ENCODE results near the gene KMT5C. TPM values are rescaled to one million over a fixed set of nuclear protein-coding genes. Genes with fewer than 3 reads are reported as not detected.

Gene KMT5C
- total RNA-seq, 4 donors from 2014 or later = 17.3 to 61.8 (median 39.1) TPM

GRCh38 chr19:55391702-55392615, 52.3 kb downstream of the KMT5C start:
- WGBS = 79% methylated on average over 18 of the region's 18 CpGs
- peaks cover 34% of the 10 kb centered on the region for H3K4me1 ChIP-seq

GRCh38 chr19:55392820-55393761, 53.4 kb downstream of the KMT5C start:
- DNase-seq (ENCODE audit: low spot score in 2 of 2) = no peak
- Histone ChIP-seq H3K4me3 (no peak overlapping the region), H3K36me3 (peaks cover 33% of the 10 kb centered on the region), H3K27me3 (no peaks in the 10 kb centered on the region), H3K9me3 (no peaks in the 10 kb centered on the region), H3K4me1 (peaks cover 22% of the 10 kb centered on the region), H3K27ac (no peak overlapping the region)
- 73% methylated on average over 18 of the region's 18 CpGs for WGBS
- no peak for TF ChIP-seq POLR2AphosphoS5 (IDR thresholded peaks at IDR 0.05)
- no peak for TF ChIP-seq CTCF (IDR thresholded peaks at IDR 0.05)
- TF ChIP-seq POLR2A (IDR thresholded peaks at IDR 0.05) = no peak
- TF ChIP-seq EP300 (IDR thresholded peaks at IDR 0.05) = no peak

More at GRCh38 chr19:55391702-55392615, 52.3 kb downstream of the KMT5C start:
- no peak overlapping the region for H3K27ac ChIP-seq
- H3K9me3 ChIP-seq = no peaks in the 10 kb centered on the region
- no peak for DNase-seq (ENCODE audit: low spot score in 2 of 2)
- H3K27me3 ChIP-seq = no peaks in the 10 kb centered on the region
- H3K4me3 ChIP-seq = no peak overlapping the region
- H3K36me3 ChIP-seq = peaks cover 44% of the 10 kb centered on the region
- TF ChIP-seq POLR2AphosphoS5 (IDR thresholded peaks at IDR 0.05) (no peak), POLR2A (IDR thresholded peaks at IDR 0.05) (no peak), CTCF (IDR thresholded peaks at IDR 0.05) (no peak), EP300 (IDR thresholded peaks at IDR 0.05) (no peak)

Other genes with a start within 250 kb of the KMT5C start
- gene PPP1R12C, start 222.2 kb upstream of the KMT5C start, total RNA-seq = 100 to 1,000 TPM in 1 of 4 donors, 10 to 100 TPM in 3; 51.7 to 126 (median 78.7) TPM
- 10 to 100 TPM; 13.6 to 46.7 (median 19.6) TPM for gene TNNT1, start 190.7 kb upstream of the KMT5C start, total RNA-seq
- 1 to 10 TPM; 1.7 to 4.7 (median 3.2) TPM for gene TNNI3, start 182.1 kb upstream of the KMT5C start, total RNA-seq
- 10 to 100 TPM in 1 of 4 donors, 1 to 10 TPM in 1, under 1 TPM in 2; 0.48 to 10.6 (median 3.1) TPM for gene DNAAF3, start 173.3 kb upstream of the KMT5C start, total RNA-seq
- 1 to 10 TPM in 3 of 4 donors, not detected in 1; 1.1 to 7.8 (median 6.8) TPM for gene SYT5, start 159.6 kb upstream of the KMT5C start, total RNA-seq
- 1 to 10 TPM in 2 of 4 donors, under 1 TPM in 1, not detected in 1; 0.34 to 1.4 (median 1.1) TPM for gene PTPRH, start 130.4 kb upstream of the KMT5C start, total RNA-seq
- 1 to 10 TPM; 2.0 to 9.4 (median 4.2) TPM for gene TMEM86B, start 111.1 kb upstream of the KMT5C start, total RNA-seq
- 10 to 100 TPM; 49.0 to 56.2 (median 51.3) TPM for gene PPP6R1, start 80.9 kb upstream of the KMT5C start, total RNA-seq
- 10 to 100 TPM; 17.9 to 46.7 (median 36.7) TPM for gene HSPBP1, start 59.8 kb upstream of the KMT5C start, total RNA-seq
- gene BRSK1, start 55.9 kb upstream of the KMT5C start, total RNA-seq = 1 to 10 TPM in 3 of 4 donors, under 1 TPM in 1; 0.68 to 2.3 (median 1.6) TPM
- not detected for gene TMEM150B, start 14.5 kb upstream of the KMT5C start, total RNA-seq
- gene COX6B2, start 14.8 kb downstream of the KMT5C start, total RNA-seq = 1 to 10 TPM in 3 of 4 donors, under 1 TPM in 1; 0.47 to 1.9 (median 1.3) TPM
- gene GARIN5B, start 23.4 kb downstream of the KMT5C start, total RNA-seq = not detected
- 1 to 10 TPM in 3 of 4 donors, under 1 TPM in 1; 0.97 to 1.7 (median 1.2) TPM for gene IL11, start 30.6 kb downstream of the KMT5C start, total RNA-seq
- gene TMEM190, start 37.0 kb downstream of the KMT5C start, total RNA-seq = not detected
- gene TMEM238, start 44.4 kb downstream of the KMT5C start, total RNA-seq = 10 to 100 TPM in 3 of 4 donors, 1 to 10 TPM in 1; 6.3 to 37.1 (median 29.3) TPM
- 100 to 1,000 TPM; 605 to 767 (median 714) TPM for gene RPL28, start 46.1 kb downstream of the KMT5C start, total RNA-seq
- gene UBE2S, start 67.9 kb downstream of the KMT5C start, total RNA-seq = 10 to 100 TPM in 2 of 4 donors, 1 to 10 TPM in 2; 7.4 to 17.0 (median 12.2) TPM
- under 1 TPM in 2 of 4 donors, not detected in 2; 0.08 to 0.26 TPM for gene SHISA7, start 103.4 kb downstream of the KMT5C start, total RNA-seq
- 10 to 100 TPM; 44.7 to 97.2 (median 87.5) TPM for gene ISOC2, start 121.8 kb downstream of the KMT5C start, total RNA-seq
- not detected for gene C19orf85, start 124.9 kb downstream of the KMT5C start, total RNA-seq
- 10 to 100 TPM; 17.3 to 22.9 (median 19.8) TPM for gene ZNF628, start 136.7 kb downstream of the KMT5C start, total RNA-seq
- 1 to 10 TPM; 2.4 to 4.8 (median 4.0) TPM for gene NAT14, start 145.3 kb downstream of the KMT5C start, total RNA-seq
- gene SSC5D, start 148.6 kb downstream of the KMT5C start, total RNA-seq = 1 to 10 TPM in 2 of 4 donors, under 1 TPM in 2; 0.57 to 2.1 (median 1.0) TPM
- not detected for gene SBK2, start 197.3 kb downstream of the KMT5C start, total RNA-seq
- not detected for gene SBK3, start 205.7 kb downstream of the KMT5C start, total RNA-seq
- 1 to 10 TPM; 1.8 to 3.1 (median 2.8) TPM for gene ZNF579, start 241.0 kb downstream of the KMT5C start, total RNA-seq

Data from suprapubic skin (tissue), 4 donors.